WTC11 (cell line): ENCODE data around the gene TSPAN4. TPM values are rescaled to one million over a fixed set of nuclear protein-coding genes. Genes with fewer than 3 reads are reported as not detected.

Source experiments
- ATAC-seq: fragments of 200-7000 bp; cut with Tn5 transposase; 2 replicates; pipeline ENCODE4 v1.10.0; 2021; ENCODE audit warnings: mild to moderate bottlenecking, moderate library complexity
- CTCF ChIA-PET: fragments of 300-600 bp; sonication (Branson Sonifier 250); formaldehyde crosslinking; loops from one replicate; lab custom pipeline; 2021; ENCODE audit warnings: antibody characterized with exemption; lab: Charles Lee
- POLR2A ChIA-PET: fragments of 350-600 bp; sonication (Branson Sonifier 250); formaldehyde crosslinking; loops from one replicate; lab custom pipeline; 2021; ENCODE audit warnings: antibody characterized with exemption; lab: Charles Lee
- DNase-seq: peaks from one replicate; pipeline ENCODE4 v3.0.0; 2021; ENCODE audit warnings: low spot score
- H3K27ac Mint-ChIP-seq: 2 replicates; pipeline ENCODE4 v1.8.0; 2021; ENCODE audit warnings: mixed read lengths
- H3K27me3 Mint-ChIP-seq: 2 replicates; pipeline ENCODE4 v1.8.0; 2021; ENCODE audit warnings: low read depth, mild to moderate bottlenecking, moderate library complexity, mixed read lengths
- H3K36me3 Mint-ChIP-seq: 2 replicates; pipeline ENCODE4 v1.8.0; 2021; ENCODE audit warnings: mixed read lengths
- H3K4me1 Mint-ChIP-seq: 2 replicates; pipeline ENCODE4 v1.8.0; 2022; ENCODE audit warnings: mixed read lengths
- H3K4me3 Mint-ChIP-seq: 2 replicates; pipeline ENCODE4 v1.8.0; 2021; ENCODE audit warnings: mild to moderate bottlenecking, moderate library complexity, mixed read lengths
- H3K9me3 Mint-ChIP-seq: 2 replicates; pipeline ENCODE4 v1.8.0; 2021; ENCODE audit warnings: mixed read lengths
- CREB1 ChIP-seq: sonication (generic); formaldehyde crosslinking; IDR thresholded peaks from 2 replicates; pipeline ENCODE4 v1.8.0; 2023; ENCODE audit warnings: mild to moderate bottlenecking, missing genetic modification reagents
- FOXK1 ChIP-seq: sonication (generic); formaldehyde crosslinking; IDR thresholded peaks from 2 replicates; pipeline ENCODE4 v1.8.0; 2022; ENCODE audit warnings: mild to moderate bottlenecking, moderate library complexity, missing genetic modification reagents
- FOXP4 ChIP-seq: sonication (generic); formaldehyde crosslinking; IDR thresholded peaks from 2 replicates; pipeline ENCODE4 v1.8.0; 2022; ENCODE audit warnings: mild to moderate bottlenecking, missing genetic modification reagents
- KAT7 ChIP-seq: sonication (generic); formaldehyde crosslinking; IDR thresholded peaks from 2 replicates; pipeline ENCODE4 v1.8.1; 2023; ENCODE audit warnings: missing genetic modification reagents, mild to moderate bottlenecking, borderline replicate concordance
- MAX ChIP-seq: sonication (generic); formaldehyde crosslinking; IDR thresholded peaks from 2 replicates; pipeline ENCODE4 v1.8.0; 2022; ENCODE audit warnings: mild to moderate bottlenecking, missing genetic modification reagents
- NR2C2 ChIP-seq: sonication (generic); formaldehyde crosslinking; IDR thresholded peaks from 2 replicates; pipeline ENCODE4 v1.8.0; 2022; ENCODE audit warnings: mild to moderate bottlenecking, missing genetic modification reagents
- RELA ChIP-seq: sonication (generic); formaldehyde crosslinking; IDR thresholded peaks from 2 replicates; pipeline ENCODE4 v1.8.1; 2022; ENCODE audit warnings: missing genetic modification reagents, mild to moderate bottlenecking, borderline replicate concordance
- SMAD3 ChIP-seq: sonication (generic); formaldehyde crosslinking; IDR thresholded peaks from 2 replicates; pipeline ENCODE4 v1.8.0; 2022; ENCODE audit warnings: missing genetic modification reagents, mild to moderate bottlenecking, borderline replicate concordance
- SP1 ChIP-seq: sonication (generic); formaldehyde crosslinking; conservative IDR thresholded peaks from 2 replicates; pipeline ENCODE4 v1.8.1; 2022; ENCODE audit warnings: missing genetic modification reagents
- TEAD1 ChIP-seq: sonication (generic); formaldehyde crosslinking; IDR thresholded peaks from 2 replicates; pipeline ENCODE4 v1.8.0; 2022; ENCODE audit warnings: mild to moderate bottlenecking, missing genetic modification reagents
- TEAD4 ChIP-seq: sonication (generic); formaldehyde crosslinking; IDR thresholded peaks from 2 replicates; pipeline ENCODE4 v1.8.0; 2022; ENCODE audit warnings: mild to moderate bottlenecking, missing genetic modification reagents
- TP53 ChIP-seq: sonication (generic); formaldehyde crosslinking; IDR thresholded peaks from 2 replicates; pipeline ENCODE4 v1.8.1; 2023; ENCODE audit warnings: mild to moderate bottlenecking, missing genetic modification reagents
- USF1 ChIP-seq: sonication (generic); formaldehyde crosslinking; IDR thresholded peaks from 2 replicates; pipeline ENCODE4 v1.8.0; 2022; ENCODE audit warnings: mild to moderate bottlenecking, missing genetic modification reagents
- USF2 ChIP-seq: sonication (generic); formaldehyde crosslinking; IDR thresholded peaks from 2 replicates; pipeline ENCODE4 v1.8.1; 2023; ENCODE audit warnings: mild to moderate bottlenecking, missing genetic modification reagents, moderate library complexity
- ZNF281 ChIP-seq: sonication (generic); formaldehyde crosslinking; IDR thresholded peaks from 2 replicates; pipeline ENCODE4 v1.8.0; 2023; ENCODE audit warnings: mild to moderate bottlenecking, missing genetic modification reagents
- ZNF396 ChIP-seq: fragments of 250-450 bp; sonication (Bioruptor Pico); IDR thresholded peaks from 2 replicates; pipeline ENCODE4 v1.8.0; 2021; ENCODE audit warnings: mild to moderate bottlenecking, moderate library complexity, borderline replicate concordance
- ZNF423 ChIP-seq: fragments of 250-450 bp; sonication (Bioruptor Pico); IDR thresholded peaks from 2 replicates; pipeline ENCODE4 v2.1.2; 2022; ENCODE audit warnings: mild to moderate bottlenecking, moderate library complexity
- total RNA-seq: library from RNA; stranded (reverse); gene quantifications from 3 replicates; pipeline ENCODE4 v1.2.3, GENCODE V29; 2021

Gene TSPAN4
- total RNA-seq, 1 experiment from 2014 or later, result 94.3 TPM

- CTCF ChIA-PET, result interaction anchor here (0.6 to 5.9 kb wide), 15 partner anchors 12 to 703 kb away, joined by 3 to 82 read pairs (median 4); partner anchors contain the start of genes CD151, CRACR2B, PNPLA2 and RPLP2
- Mint-ChIP-seq H3K27ac (peak overlapping the region; percentile 60; the same call in 1 of the 2 replicates), H3K4me1 (peaks cover 21% of the 10 kb centered on the region), H3K27me3 (no peaks in the 10 kb centered on the region)
- peak; percentile 88 for DNase-seq
- TF ChIP-seq ZNF281 (CRISPR knock-in tag) (peak; percentile 84), USF1 (CRISPR knock-in tag) (no peak), RELA (CRISPR knock-in tag) (peak; percentile 11; the same call in 1 of the 2 replicates), USF2 (CRISPR knock-in tag) (peak; percentile 22; the same call in 1 of the 2 replicates), NR2C2 (CRISPR knock-in tag) (0 out of 2 replicates have a peak, but pooled peaks have one; percentile 24), TEAD4 (peak; percentile 99), KAT7 (CRISPR knock-in tag) (no peak), TP53 (no peak), SMAD3 (CRISPR knock-in tag) (peak; percentile 12; the same call in 1 of the 2 replicates), TEAD1 (CRISPR knock-in tag) (peak; percentile 99; the same call in 1 of the 2 replicates), SP1 (peak; percentile 29), FOXP4 (peak; percentile 85), MAX (peak; percentile 87), FOXK1 (CRISPR knock-in tag) (peak; percentile 92), ZNF396 (CRISPR knock-in tag) (no peak), ZNF423 (CRISPR knock-in tag) (peak; percentile 4; the same call in 1 of the 2 replicates), CREB1 (CRISPR knock-in tag) (no peak)
- TF ChIP-seq, all 79 proteins: peak for 12
- peak overlapping the region; percentile 75 for H3K4me3 Mint-ChIP-seq
- H3K36me3 Mint-ChIP-seq, result peaks cover 8% of the 10 kb centered on the region
- POLR2A ChIA-PET, result interaction anchor here (0.7 to 2.9 kb wide), 17 partner anchors 10 to 206 kb away, joined by 3 to 35 read pairs (median 4); partner anchors contain the start of genes CRACR2B, GATD1, PNPLA2 and TALDO1
- H3K9me3 Mint-ChIP-seq, result no peaks in the 10 kb centered on the region
- peak; percentile 64 for ATAC-seq
These were observed 1.4 kb downstream of the TSPAN4 start for GRCh38 chr11:843818-844692.
